Measurements from ENCODE around the gene RIC1.

Gene RIC1

DNA sequence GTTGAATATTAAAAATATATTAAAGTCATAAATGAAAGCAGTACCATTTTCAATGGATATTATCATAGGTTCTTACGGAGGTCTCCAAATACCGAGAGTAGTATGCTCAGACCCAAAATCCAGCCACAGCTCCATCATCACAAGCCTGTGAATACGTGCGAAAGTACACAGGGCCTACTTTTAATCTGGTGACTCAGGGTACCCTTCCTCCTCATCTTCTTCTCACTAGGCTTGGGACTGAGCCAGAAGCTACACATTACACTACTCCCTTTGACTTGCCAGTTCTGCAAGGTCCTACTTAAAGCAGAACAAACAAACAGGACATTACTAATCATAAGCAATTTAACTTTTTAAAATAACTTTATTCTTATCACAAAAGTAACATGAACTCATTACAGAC lies 7.6 kb upstream of the RIC1 start:
- TF ChIP-seq ZNF37A (tag by site-specific recombination; IDR thresholded peaks at IDR 0.05) (no peak), ZNF157 (tag by site-specific recombination; IDR thresholded peaks at IDR 0.05) (no peak)
- TF ChIP-seq, protein P1, sequence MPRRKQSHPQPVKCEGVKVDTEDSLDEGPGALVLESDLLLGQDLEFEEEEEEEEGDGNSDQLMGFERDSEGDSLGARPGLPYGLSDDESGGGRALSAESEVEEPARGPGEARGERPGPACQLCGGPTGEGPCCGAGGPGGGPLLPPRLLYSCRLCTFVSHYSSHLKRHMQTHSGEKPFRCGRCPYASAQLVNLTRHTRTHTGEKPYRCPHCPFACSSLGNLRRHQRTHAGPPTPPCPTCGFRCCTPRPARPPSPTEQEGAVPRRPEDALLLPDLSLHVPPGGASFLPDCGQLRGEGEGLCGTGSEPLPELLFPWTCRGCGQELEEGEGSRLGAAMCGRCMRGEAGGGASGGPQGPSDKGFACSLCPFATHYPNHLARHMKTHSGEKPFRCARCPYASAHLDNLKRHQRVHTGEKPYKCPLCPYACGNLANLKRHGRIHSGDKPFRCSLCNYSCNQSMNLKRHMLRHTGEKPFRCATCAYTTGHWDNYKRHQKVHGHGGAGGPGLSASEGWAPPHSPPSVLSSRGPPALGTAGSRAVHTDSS (tag by site-specific recombination; IDR thresholded peaks at IDR 0.05), result peak; percentile 86
- CTCF ChIA-PET, result interaction anchor here (0.6 kb wide), 1 partner anchor 116 kb away, joined by 3 read pairs; no protein-coding TSS in a partner anchor
- H3K36me3 ChIP-seq (ENCODE audit: control insufficient read depth in 2 of 2, insufficient read depth in 1 of 2, low read length in 2 of 2), result no peaks in the 10 kb centered on the region; a peak in 1 of 3 replicates
- H3K4me3 ChIP-seq (ENCODE audit: low read depth, low read length), result no peak overlapping the region
- H3K4me1 ChIP-seq (ENCODE audit: control insufficient read depth, insufficient read depth, low read length), result no peaks in the 10 kb centered on the region
- H3K9me3 ChIP-seq (ENCODE audit: control insufficient read depth, insufficient read depth, low read depth, low read length), result no peaks in the 10 kb centered on the region
- H3K27ac ChIP-seq (ENCODE audit: extremely low read depth, low read depth, low read length), result no peak overlapping the region
- POLR2A ChIA-PET, result no interaction called here

DNA sequence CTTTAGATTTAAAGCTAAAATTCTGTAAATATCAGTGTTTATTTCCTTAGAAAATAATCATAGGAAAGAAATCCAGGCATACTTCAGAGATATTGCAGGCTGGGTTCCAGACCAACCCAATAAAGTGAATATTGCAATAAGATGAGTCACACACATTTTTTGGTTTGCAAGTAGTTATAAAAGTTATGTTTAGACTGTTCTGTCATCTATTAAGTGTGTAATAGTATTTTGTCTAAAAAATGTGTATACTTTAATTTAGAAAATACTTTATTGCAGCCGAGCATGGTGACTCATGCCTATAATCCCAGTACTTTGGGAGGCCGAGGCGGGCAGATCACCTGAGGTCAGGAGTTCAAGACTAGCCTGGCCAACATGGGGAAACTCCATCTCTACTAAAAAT lies 6.9 kb upstream of the RIC1 start:
- TF ChIP-seq ZNF664 (tag by site-specific recombination; IDR thresholded peaks at IDR 0.05) (peak; percentile 39; the same call in 1 of the 2 replicates), ZNF223 (tag by site-specific recombination; IDR thresholded peaks at IDR 0.05) (no peak)
- TF ChIP-seq, protein P2, sequence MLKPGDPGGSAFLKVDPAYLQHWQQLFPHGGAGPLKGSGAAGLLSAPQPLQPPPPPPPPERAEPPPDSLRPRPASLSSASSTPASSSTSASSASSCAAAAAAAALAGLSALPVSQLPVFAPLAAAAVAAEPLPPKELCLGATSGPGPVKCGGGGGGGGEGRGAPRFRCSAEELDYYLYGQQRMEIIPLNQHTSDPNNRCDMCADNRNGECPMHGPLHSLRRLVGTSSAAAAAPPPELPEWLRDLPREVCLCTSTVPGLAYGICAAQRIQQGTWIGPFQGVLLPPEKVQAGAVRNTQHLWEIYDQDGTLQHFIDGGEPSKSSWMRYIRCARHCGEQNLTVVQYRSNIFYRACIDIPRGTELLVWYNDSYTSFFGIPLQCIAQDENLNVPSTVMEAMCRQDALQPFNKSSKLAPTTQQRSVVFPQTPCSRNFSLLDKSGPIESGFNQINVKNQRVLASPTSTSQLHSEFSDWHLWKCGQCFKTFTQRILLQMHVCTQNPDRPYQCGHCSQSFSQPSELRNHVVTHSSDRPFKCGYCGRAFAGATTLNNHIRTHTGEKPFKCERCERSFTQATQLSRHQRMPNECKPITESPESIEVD (tag by site-specific recombination; IDR thresholded peaks at IDR 0.05), result peak; percentile 53
- Histone ChIP-seq H3K4me3 (ENCODE audit: low read depth, low read length) (no peak overlapping the region), H3K27ac (ENCODE audit: extremely low read depth, low read depth, low read length) (no peak overlapping the region), H3K9me3 (ENCODE audit: control insufficient read depth, insufficient read depth, low read depth, low read length) (no peaks in the 10 kb centered on the region), H3K36me3 (ENCODE audit: control insufficient read depth in 2 of 2, insufficient read depth in 1 of 2, low read length in 2 of 2) (no peaks in the 10 kb centered on the region; a peak in 1 of 3 replicates), H3K4me1 (ENCODE audit: control insufficient read depth, insufficient read depth, low read length) (no peaks in the 10 kb centered on the region)
- ChIA-PET CTCF (interaction anchor here (0.6 kb wide), 1 partner anchor 117 kb away, joined by 3 read pairs; no protein-coding TSS in a partner anchor), POLR2A (interaction anchor here (0.8 kb wide), 1 partner anchor 637 kb away, joined by 4 read pairs; the partner anchor contains the start of gene JAK2)

DNA sequence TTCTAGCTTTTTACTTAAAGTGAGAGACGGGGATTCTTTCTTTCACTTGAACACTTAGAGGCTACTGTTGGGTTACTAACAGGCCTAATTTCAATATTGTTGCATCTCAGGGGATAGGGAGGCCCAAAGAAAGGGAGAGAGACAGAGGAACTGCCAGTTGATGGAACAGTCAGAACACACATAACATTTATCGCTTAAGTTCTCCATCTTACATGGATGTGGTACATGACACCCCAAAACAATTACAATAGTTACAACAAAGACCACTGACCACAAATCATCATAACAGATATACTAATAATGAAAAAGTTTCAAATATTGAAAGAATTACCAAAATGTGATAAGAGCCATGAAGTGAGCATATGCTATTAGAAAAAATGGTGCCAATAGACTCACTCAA lies 4.3 kb upstream of the RIC1 start:
- no peaks in the 10 kb centered on the region for H3K4me1 ChIP-seq (ENCODE audit: control insufficient read depth, insufficient read depth, low read length)
- ChIA-PET CTCF (interaction anchor here (0.8 to 2.1 kb wide), 3 partner anchors 24 to 93 kb away, joined by 3 to 8 read pairs (median 5); no protein-coding TSS in a partner anchor), POLR2A (no interaction called here)
- no peaks in the 10 kb centered on the region for H3K9me3 ChIP-seq (ENCODE audit: control insufficient read depth, insufficient read depth, low read depth, low read length)
- H3K27ac ChIP-seq (ENCODE audit: extremely low read depth, low read depth, low read length), result no peak overlapping the region
- H3K4me3 ChIP-seq (ENCODE audit: low read depth, low read length), result no peak overlapping the region
- H3K36me3 ChIP-seq (ENCODE audit: control insufficient read depth in 2 of 2, insufficient read depth in 1 of 2, low read length in 2 of 2), result no peaks in the 10 kb centered on the region; a peak in 1 of 3 replicates
- TF ChIP-seq ZXDB (tag by site-specific recombination; IDR thresholded peaks at IDR 0.05) (no peak), OSR2 (tag by site-specific recombination; IDR thresholded peaks at IDR 0.05) (no peak), ZEB2 (tag by site-specific recombination; IDR thresholded peaks at IDR 0.05) (no peak), YY1 (tag by site-specific recombination; IDR thresholded peaks at IDR 0.05) (no peak), ZNF514 (tag by site-specific recombination; IDR thresholded peaks at IDR 0.05) (no peak), ZNF623 (tag by site-specific recombination; IDR thresholded peaks at IDR 0.05) (no peak), IKZF3 (tag by site-specific recombination; IDR thresholded peaks at IDR 0.05) (no peak), ZNF664 (tag by site-specific recombination; IDR thresholded peaks at IDR 0.05) (no peak), TSHZ1 (tag by site-specific recombination; IDR thresholded peaks at IDR 0.05; ENCODE audit: borderline replicate concordance) (no peak), ZNF133 (tag by site-specific recombination; IDR thresholded peaks at IDR 0.05) (no peak), ZNF2 (tag by site-specific recombination; IDR thresholded peaks at IDR 0.05) (no peak), ZBTB8A (tag by site-specific recombination; IDR thresholded peaks at IDR 0.05) (no peak)
- TF ChIP-seq, protein P2 (tag by site-specific recombination; IDR thresholded peaks at IDR 0.05), result no peak
- TF ChIP-seq, protein P3, sequence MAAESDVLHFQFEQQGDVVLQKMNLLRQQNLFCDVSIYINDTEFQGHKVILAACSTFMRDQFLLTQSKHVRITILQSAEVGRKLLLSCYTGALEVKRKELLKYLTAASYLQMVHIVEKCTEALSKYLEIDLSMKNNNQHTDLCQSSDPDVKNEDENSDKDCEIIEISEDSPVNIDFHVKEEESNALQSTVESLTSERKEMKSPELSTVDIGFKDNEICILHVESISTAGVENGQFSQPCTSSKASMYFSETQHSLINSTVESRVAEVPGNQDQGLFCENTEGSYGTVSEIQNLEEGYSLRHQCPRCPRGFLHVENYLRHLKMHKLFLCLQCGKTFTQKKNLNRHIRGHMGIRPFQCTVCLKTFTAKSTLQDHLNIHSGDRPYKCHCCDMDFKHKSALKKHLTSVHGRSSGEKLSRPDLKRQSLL (tag by site-specific recombination; IDR thresholded peaks at IDR 0.05), result no peak
- TF ChIP-seq, protein P1 (tag by site-specific recombination; IDR thresholded peaks at IDR 0.05), result no peak
